HG02870 (cell line): ENCODE results near the gene GZMH.
"Not testable (repeated sequence)": the region's sequence is repeated elsewhere in the genome, so short reads cannot be mapped to it uniquely, and the experiment has no call there.

Experiments used
- ATAC-seq: cut with Tn5 transposase; IDR thresholded peaks from one replicate; pipeline ENCODE4 v1.9.1; 2021; ENCODE audit warnings: mild to moderate bottlenecking, moderate library complexity; ENCODE audit not compliant: unreplicated experiment

GZMH gene, protein sequence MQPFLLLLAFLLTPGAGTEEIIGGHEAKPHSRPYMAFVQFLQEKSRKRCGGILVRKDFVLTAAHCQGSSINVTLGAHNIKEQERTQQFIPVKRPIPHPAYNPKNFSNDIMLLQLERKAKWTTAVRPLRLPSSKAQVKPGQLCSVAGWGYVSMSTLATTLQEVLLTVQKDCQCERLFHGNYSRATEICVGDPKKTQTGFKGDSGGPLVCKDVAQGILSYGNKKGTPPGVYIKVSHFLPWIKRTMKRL

DNA sequence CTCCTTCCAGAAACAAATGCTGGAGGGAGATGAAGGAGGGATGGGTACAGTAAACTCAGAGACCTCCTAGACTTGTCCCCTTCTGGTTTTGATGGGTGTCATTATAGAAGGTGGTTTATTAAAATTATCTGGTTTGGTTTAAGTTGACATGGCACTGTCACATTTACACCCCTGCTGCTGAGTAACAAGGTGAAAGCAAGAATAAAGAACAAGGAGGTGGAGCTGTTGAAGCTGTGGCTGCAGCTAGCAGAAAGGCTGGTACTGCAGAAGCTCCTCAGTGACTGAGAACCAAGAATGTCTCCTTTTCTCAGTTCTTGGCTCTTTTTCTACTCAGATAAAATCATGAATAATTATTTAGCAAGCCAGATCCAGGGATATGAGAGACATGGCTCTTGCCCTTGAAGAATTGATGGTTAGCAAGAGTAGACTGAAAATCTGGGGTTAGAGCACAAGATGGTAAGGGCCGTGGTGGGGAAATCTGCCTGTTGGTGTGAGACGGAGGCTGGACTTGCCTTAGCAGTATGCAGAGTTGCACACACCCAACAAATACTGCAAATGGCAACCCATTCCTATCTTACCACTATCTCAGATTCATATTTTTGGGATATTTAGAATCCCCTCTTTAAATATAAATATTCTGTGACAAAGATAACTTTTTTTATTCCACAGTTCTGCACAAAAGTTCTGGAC is at the start of gene GZMH:
GZMH (minus strand) TSS at position 31 of the 690 bp plus-strand sequence. CDS start 72 bp downstream, outside the sequence.
- peak; percentile 53 for ATAC-seq

- ATAC-seq = not testable (repeated sequence)
Observed at GRCh38 chr14:24648361-24648760, 38.9 kb upstream of the GZMH start.

DNA sequence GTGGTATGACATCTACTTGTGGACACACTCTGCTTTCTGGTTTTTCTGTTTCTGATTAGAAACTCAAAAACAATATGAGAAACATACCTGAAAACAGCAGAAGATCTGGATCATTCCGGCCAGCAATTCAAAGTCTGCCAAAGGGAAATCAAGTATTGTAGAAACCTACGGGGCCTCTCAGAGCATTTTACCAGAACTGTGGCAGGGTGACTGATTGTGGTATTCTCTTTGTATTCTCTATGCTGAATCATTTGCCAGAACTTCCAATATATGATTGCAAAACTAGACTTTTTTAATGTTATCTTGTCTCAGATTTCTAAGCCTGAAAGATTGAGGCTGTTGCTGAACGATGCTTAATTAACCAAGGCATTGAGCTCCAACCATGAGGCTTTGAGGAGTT is 30.4 kb upstream of the GZMH start:
- ATAC-seq = no peak

- no peak for ATAC-seq
Observed at GRCh38 chr14:24639270-24639669, 29.8 kb upstream of the GZMH start.

- no peak for ATAC-seq
Observed at GRCh38 chr14:24634158-24634557, 24.7 kb upstream of the GZMH start, which contains the start of gene GZMB. Gene GZMB, minus strand, starts transcription at chr14:24634190. Its CDS starts 30 bp downstream, at chr14:24634160.

- no peak for ATAC-seq
Observed at GRCh38 chr14:24633353-24633752, 23.9 kb upstream of the GZMH start.

- no peak for ATAC-seq
Observed at GRCh38 chr14:24632761-24633160, 23.3 kb upstream of the GZMH start.

- no peak for ATAC-seq
Observed at GRCh38 chr14:24632336-24632735, 22.9 kb upstream of the GZMH start.

GRCh38 chr14:24631749-24632335 is 22.4 kb upstream of the GZMH start:
- no peak for ATAC-seq

- ATAC-seq = no peak
Observed at GRCh38 chr14:24630872-24631477, 21.5 kb upstream of the GZMH start.

DNA sequence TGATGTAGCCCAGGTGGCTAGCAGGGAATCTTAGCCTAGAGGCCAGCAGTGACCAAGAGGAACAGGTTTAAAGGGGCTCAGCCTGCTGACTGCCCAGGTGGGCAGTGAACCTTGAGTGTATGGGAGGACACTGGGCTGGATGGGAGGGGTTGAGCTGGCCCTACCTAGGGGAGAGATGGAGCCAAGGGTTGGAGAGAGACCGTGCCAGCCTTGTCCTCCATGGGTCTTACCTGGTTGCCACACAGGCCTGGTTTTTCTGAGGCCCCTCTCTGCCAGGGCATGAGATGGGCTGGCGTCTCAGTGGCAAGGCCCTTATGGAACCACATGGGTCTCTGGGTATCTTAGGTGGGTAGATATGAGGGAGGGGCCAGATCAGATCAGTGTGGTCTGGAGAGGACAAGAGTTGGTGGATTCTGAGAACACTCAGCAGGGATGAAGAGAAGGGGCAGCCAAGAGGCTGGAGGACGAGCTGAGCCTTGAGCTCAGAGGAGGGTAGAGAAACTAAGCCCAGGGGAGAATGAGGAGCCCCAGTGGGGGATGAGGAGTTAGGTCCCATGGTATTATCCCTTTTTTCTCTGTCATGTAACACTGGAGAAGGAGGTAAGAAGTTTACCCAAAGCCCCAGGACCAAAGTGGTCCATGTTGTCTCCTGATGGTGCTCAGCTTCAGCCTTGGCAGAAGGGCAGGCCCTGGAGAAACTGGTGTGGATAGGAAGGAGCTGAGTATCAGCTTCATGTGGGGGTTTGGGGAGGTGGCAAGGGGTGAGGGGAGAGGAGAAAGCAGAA is 20.8 kb upstream of the GZMH start:
- ATAC-seq = no peak

- no peak for ATAC-seq
Observed at GRCh38 chr14:24629521-24629920, 20.0 kb upstream of the GZMH start.

DNA sequence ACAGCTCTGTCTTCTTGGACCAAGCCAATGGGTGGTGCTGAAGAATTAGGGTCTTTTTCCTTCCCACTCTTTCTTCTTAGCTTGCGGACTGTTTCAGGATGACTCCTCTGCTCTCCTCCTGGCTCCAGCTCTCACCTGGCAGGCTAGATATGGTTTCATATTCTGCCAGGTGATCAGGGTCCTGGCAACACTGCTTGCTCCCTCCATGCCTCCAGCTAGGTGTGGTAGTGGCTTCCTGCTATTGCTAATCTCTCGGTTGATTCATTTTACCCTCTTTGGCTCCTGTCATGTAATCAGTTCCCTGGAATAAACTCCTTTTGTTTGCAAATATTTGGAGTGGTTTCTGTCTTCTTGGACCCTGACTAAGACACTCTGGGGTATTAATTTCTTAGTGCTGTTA is 4.3 kb upstream of the GZMH start:
- ATAC-seq = no peak

DNA sequence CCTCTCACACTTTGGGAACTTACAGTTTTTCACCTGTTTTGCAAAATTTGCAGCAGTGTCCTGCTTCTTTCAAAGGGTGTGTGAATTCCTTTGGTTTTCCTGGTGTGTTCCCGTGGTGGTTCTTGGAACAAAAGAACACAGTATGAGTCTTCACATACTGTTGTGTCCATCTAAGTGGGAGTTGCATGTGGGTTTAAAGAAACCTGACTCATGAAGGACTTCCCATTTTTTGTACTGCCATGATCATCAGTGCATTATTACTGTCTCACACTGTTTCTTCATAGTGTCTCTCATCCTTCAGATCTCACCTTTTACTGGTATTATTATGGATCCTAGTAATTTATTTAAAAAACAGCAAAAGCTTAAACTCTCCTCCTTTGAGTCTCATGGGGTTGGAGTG is 3.8 kb upstream of the GZMH start:
- ATAC-seq = no peak

DNA sequence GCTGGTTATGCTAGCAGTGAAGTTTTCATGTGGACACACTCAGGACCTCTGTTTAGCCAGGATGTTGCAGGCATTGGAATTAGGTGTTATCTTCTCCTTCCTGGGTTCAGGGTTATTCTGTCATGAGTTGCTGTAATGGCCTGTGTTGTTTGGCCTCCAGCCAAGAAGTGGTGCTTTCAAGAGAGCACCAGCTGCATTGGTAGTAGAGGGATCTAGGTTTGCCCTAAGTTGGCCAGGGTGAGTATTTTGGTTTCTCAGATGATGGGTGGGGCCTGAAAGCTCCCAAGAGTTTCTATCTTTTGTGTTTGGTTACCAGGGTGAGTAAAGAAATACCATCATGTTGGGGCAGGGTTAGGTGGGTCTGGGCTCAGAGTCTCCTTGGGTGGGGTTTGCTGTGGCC is 2.7 kb upstream of the GZMH start:
- ATAC-seq = no peak

DNA sequence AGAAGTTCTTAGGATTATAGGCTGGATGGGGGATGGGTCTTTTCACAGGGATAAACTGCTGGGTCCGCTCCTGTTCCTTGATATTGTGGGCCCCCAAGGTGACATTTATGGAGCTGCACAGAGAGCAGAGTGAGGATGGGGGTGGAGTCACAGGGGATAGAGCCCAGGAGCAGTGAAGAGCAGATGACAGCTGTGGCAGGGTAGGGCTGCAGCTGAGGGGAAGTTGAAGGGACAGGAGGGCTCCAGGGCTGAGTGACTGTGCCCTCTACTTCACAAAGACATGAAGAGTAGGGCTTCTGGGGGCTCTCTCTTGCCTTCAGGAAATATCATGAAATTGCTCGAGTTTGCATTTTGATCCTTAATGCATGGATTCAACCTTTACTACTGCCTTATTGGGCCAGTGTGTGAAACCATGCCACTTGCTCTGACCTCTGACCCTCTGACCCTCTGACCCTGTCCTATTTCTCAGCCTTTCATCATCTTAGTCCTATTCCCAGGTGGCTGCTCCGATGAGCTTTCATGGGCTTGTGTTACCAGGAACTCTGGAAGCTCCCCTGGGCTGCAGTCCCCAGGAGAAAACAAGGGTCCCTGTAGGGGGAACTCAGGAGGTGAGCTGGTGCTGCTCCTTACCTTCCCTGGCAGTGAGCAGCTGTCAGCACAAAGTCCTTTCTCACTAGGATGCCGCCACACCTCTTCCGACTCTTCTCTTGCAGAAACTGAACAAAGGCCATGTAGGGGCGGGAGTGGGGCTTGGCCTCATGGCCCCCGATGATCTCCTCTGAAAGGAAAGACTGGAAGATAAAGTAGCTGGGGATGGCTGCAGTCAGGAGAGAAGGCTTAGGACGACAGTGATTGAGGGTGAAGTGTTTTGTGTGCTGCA is 1.6 kb downstream of the GZMH start:
- ATAC-seq = no peak

DNA sequence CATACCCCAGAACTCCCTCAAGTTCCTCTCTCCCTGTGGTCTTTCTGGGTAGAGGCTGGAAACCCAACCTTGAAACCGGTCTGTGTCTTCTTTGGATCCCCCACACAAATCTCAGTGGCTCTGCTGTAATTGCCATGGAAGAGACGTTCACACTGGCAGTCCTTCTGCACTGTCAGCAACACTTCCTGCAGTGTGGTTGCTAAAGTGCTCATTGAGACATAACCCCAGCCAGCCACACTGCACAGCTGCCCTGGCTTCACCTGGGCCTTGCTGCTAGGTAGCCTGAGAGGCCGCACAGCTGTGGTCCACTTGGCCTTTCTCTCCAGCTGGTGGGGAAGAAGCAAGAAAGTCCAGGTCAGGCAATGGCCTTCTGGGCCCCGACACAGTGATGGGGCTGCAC is 2.4 kb downstream of the GZMH start:
- ATAC-seq = no peak

- ATAC-seq = no peak
Observed at GRCh38 chr14:24606297-24606696, 3.2 kb downstream of the GZMH start.

DNA sequence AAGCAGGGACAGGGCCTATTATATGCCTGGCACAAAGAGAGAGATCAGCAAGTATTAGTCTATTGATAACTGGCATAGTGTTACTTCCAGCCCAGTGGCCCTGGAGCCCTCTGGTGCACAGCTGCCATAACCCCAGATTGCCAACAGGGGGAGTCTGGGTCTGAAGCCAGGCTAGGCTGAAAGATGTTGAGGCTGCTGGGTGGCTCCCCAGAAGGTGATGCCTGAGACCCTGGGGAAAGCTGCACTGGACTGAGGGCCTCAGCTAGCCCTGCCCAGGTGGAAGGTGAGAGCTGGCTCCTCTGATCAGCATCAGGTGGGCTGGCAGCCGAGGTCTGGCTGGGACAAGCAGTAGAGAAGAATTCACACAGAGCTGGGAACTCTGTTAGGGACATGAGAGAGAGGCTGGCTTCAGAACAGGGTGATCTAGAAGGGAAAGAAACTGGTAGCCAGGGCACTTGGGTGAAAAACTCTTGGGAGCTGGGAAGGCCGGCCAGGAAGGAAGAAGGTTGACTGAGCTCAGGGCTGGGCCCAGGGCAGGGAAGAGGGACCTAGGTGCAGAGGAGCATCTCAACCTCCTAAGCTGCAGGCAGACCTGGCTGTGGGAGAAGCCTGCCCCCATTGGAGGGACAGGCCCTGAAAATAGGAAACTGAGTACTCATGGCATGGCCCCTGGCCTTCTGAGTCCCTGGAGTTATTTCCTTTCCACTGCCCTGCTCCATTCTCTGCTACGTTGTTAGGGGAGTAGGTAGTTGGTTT is 3.9 kb downstream of the GZMH start:
- ATAC-seq = peak; percentile 72
